Measurements from ENCODE around the gene TARP.
A peak's percentile ranks its signal among the peaks of the same experiment; 100 is the strongest.
"Not testable (repeated sequence)": the region's sequence is repeated elsewhere in the genome, so short reads cannot be mapped to it uniquely, and the experiment has no call there.

TARP gene

GRCh38 chr7:38291650-38292049 lies 18.2 kb upstream of the TARP start:
- H3K4me3 Mint-ChIP-seq = no peak overlapping the region
- DNase-seq = no peak
- H3K27me3 Mint-ChIP-seq = no peaks in the 10 kb centered on the region
- H3K4me1 Mint-ChIP-seq = peaks cover 5 to 14% (median 14%) of the 10 kb centered on the region in 3 donors
- H3K36me3 Mint-ChIP-seq = no peaks in the 10 kb centered on the region
- H3K9me3 Mint-ChIP-seq = peaks cover 0 to 4% (median 0%) of the 10 kb centered on the region in 7 donors
- H3K27ac Mint-ChIP-seq = no peak overlapping the region
- no peak for ATAC-seq (ENCODE audit: low read depth in 2 of 2)

GRCh38 chr7:38291117-38291647 lies 17.7 kb upstream of the TARP start:
- no peaks in the 10 kb centered on the region for H3K36me3 Mint-ChIP-seq
- no peak for DNase-seq

GRCh38 chr7:38284553-38284952 lies 11.1 kb upstream of the TARP start:
- Mint-ChIP-seq H3K4me3 (no peak overlapping the region), H3K27me3 (peaks cover 7 to 15% (median 8%) of the 10 kb centered on the region in 3 donors), H3K36me3 (no peaks in the 10 kb centered on the region), H3K9me3 (no peaks in the 10 kb centered on the region), H3K4me1 (peaks cover 0 to 7% (median 0%) of the 10 kb centered on the region in 3 donors), H3K27ac (peak overlapping the region in 1 of 6 donors; percentile 28)
- no peak for DNase-seq
- ATAC-seq (ENCODE audit: low read depth in 2 of 2) = no peak

More at GRCh38 chr7:38291117-38291647, 17.7 kb upstream of the TARP start:
- H3K27ac Mint-ChIP-seq = no peak overlapping the region
- peaks cover 5 to 10% (median 10%) of the 10 kb centered on the region in 3 donors for H3K4me1 Mint-ChIP-seq
- no peaks in the 10 kb centered on the region for H3K27me3 Mint-ChIP-seq
- peaks cover 0 to 4% (median 0%) of the 10 kb centered on the region in 7 donors for H3K9me3 Mint-ChIP-seq
- no peak for ATAC-seq (ENCODE audit: low read depth in 2 of 2)
- no peak overlapping the region for H3K4me3 Mint-ChIP-seq

GRCh38 chr7:38283809-38284208 lies 10.4 kb upstream of the TARP start:
- DNase-seq (no peak), ATAC-seq (ENCODE audit: low read depth in 2 of 2) (no peak)
- no peaks in the 10 kb centered on the region for H3K9me3 Mint-ChIP-seq
- no peak overlapping the region for H3K27ac Mint-ChIP-seq
- no peak overlapping the region for H3K4me3 Mint-ChIP-seq
- peaks cover 7 to 15% (median 8%) of the 10 kb centered on the region in 3 donors for H3K27me3 Mint-ChIP-seq
- H3K4me1 Mint-ChIP-seq = peaks cover 0 to 7% (median 0%) of the 10 kb centered on the region in 3 donors
- H3K36me3 Mint-ChIP-seq = no peaks in the 10 kb centered on the region

- peaks cover 7 to 15% (median 8%) of the 10 kb centered on the region in 3 donors for H3K27me3 Mint-ChIP-seq
- no peaks in the 10 kb centered on the region for H3K9me3 Mint-ChIP-seq
- ATAC-seq (ENCODE audit: low read depth in 2 of 2) (no peak), DNase-seq (no peak)
- no peak overlapping the region for H3K27ac Mint-ChIP-seq
- H3K4me3 Mint-ChIP-seq = no peak overlapping the region
- H3K4me1 Mint-ChIP-seq = peaks cover 0 to 7% (median 0%) of the 10 kb centered on the region in 3 donors
- no peaks in the 10 kb centered on the region for H3K36me3 Mint-ChIP-seq
Observed at GRCh38 chr7:38283107-38283506, 9.7 kb upstream of the TARP start.

GRCh38 chr7:38282081-38282480 lies 8.6 kb upstream of the TARP start:
- H3K9me3 Mint-ChIP-seq = no peaks in the 10 kb centered on the region
- H3K4me1 Mint-ChIP-seq = peaks cover 0 to 7% (median 0%) of the 10 kb centered on the region in 3 donors
- ATAC-seq (ENCODE audit: low read depth in 2 of 2) (no peak), DNase-seq (no peak)
- peaks cover 7 to 15% (median 8%) of the 10 kb centered on the region in 3 donors for H3K27me3 Mint-ChIP-seq
- H3K4me3 Mint-ChIP-seq = no peak overlapping the region
- H3K27ac Mint-ChIP-seq = no peak overlapping the region
- no peaks in the 10 kb centered on the region for H3K36me3 Mint-ChIP-seq

GRCh38 chr7:38281266-38281665 lies 7.8 kb upstream of the TARP start:
- Mint-ChIP-seq H3K4me1 (peaks cover 0 to 7% (median 0%) of the 10 kb centered on the region in 3 donors), H3K27me3 (peaks cover 7 to 15% (median 8%) of the 10 kb centered on the region in 3 donors), H3K9me3 (no peaks in the 10 kb centered on the region), H3K27ac (no peak overlapping the region), H3K4me3 (no peak overlapping the region), H3K36me3 (no peaks in the 10 kb centered on the region)
- DNase-seq (no peak), ATAC-seq (ENCODE audit: low read depth in 2 of 2) (no peak)

- peaks cover 7 to 13% (median 8%) of the 10 kb centered on the region in 3 donors for H3K27me3 Mint-ChIP-seq
- no peak overlapping the region for H3K27ac Mint-ChIP-seq
- DNase-seq (no peak), ATAC-seq (ENCODE audit: low read depth in 2 of 2) (no peak)
- no peaks in the 10 kb centered on the region for H3K9me3 Mint-ChIP-seq
- H3K36me3 Mint-ChIP-seq = no peaks in the 10 kb centered on the region
- H3K4me3 Mint-ChIP-seq = no peak overlapping the region
- peaks cover 0 to 7% (median 0%) of the 10 kb centered on the region in 3 donors for H3K4me1 Mint-ChIP-seq
Observed at GRCh38 chr7:38280707-38281106, 7.3 kb upstream of the TARP start.

- ATAC-seq (ENCODE audit: low read depth in 2 of 2) = no peak
- Mint-ChIP-seq H3K27ac (no peak overlapping the region), H3K27me3 (peaks cover 7 to 9% (median 7%) of the 10 kb centered on the region in 3 donors), H3K4me3 (no peak overlapping the region), H3K36me3 (no peaks in the 10 kb centered on the region), H3K9me3 (no peaks in the 10 kb centered on the region), H3K4me1 (peaks cover 0 to 7% (median 0%) of the 10 kb centered on the region in 3 donors)
- DNase-seq = no peak
Observed at GRCh38 chr7:38280000-38280399, 6.6 kb upstream of the TARP start.

GRCh38 chr7:38276096-38276877 lies 2.9 kb upstream of the TARP start:
- no peak overlapping the region for H3K27ac Mint-ChIP-seq
- H3K4me3 Mint-ChIP-seq = no peak overlapping the region
- H3K9me3 Mint-ChIP-seq = no peaks in the 10 kb centered on the region
- no peaks in the 10 kb centered on the region for H3K27me3 Mint-ChIP-seq
- ATAC-seq (ENCODE audit: low read depth in 2 of 2) (no peak), DNase-seq (no peak)
- no peaks in the 10 kb centered on the region for H3K36me3 Mint-ChIP-seq
- no peaks in the 10 kb centered on the region for H3K4me1 Mint-ChIP-seq

- Mint-ChIP-seq H3K4me3 (no peak overlapping the region), H3K4me1 (no peaks in the 10 kb centered on the region), H3K9me3 (no peaks in the 10 kb centered on the region), H3K27me3 (no peaks in the 10 kb centered on the region), H3K27ac (no peak overlapping the region), H3K36me3 (no peaks in the 10 kb centered on the region)
- no peak for ATAC-seq (ENCODE audit: low read depth in 2 of 2)
- DNase-seq = no peak
Observed at GRCh38 chr7:38274927-38275620, 1.6 kb upstream of the TARP start.

GRCh38 chr7:38274486-38274885 lies 1.1 kb upstream of the TARP start:
- no peak overlapping the region for H3K27ac Mint-ChIP-seq
- no peak overlapping the region for H3K4me3 Mint-ChIP-seq
- H3K36me3 Mint-ChIP-seq = no peaks in the 10 kb centered on the region
- DNase-seq (no peak), ATAC-seq (ENCODE audit: low read depth in 2 of 2) (no peak)
- no peaks in the 10 kb centered on the region for H3K27me3 Mint-ChIP-seq
- H3K4me1 Mint-ChIP-seq = no peaks in the 10 kb centered on the region
- no peaks in the 10 kb centered on the region for H3K9me3 Mint-ChIP-seq

GRCh38 chr7:38270405-38270804 lies 3.0 kb downstream of the TARP start:
- not testable (repeated sequence) for H3K4me1 Mint-ChIP-seq

More at GRCh38 chr7:38270405-38270804, 3.0 kb downstream of the TARP start:
- H3K27me3 Mint-ChIP-seq; H3K9me3 Mint-ChIP-seq; ATAC-seq (ENCODE audit: low read depth in 2 of 2); H3K4me3 Mint-ChIP-seq; H3K27ac Mint-ChIP-seq; DNase-seq; H3K36me3 Mint-ChIP-seq: not testable (repeated sequence)
